PFSK-1 (cell line): Measurements from ENCODE around the gene RASGRF2.
A peak's percentile ranks its signal among the peaks of the same experiment; 100 is the strongest.

Source experiments
- FOXP2 ChIP-seq: optimal IDR thresholded peaks from 2 replicates; pipeline ENCODE3; 2011; ENCODE audit warnings: borderline replicate concordance, control low read depth, inconsistent platforms; ENCODE audit not compliant: insufficient read depth; ENCODE audit errors: extremely low read length, extremely low read depth
- POLR2AphosphoS5 ChIP-seq: IDR thresholded peaks from 2 replicates; pipeline ENCODE4 v1.6.1; 2012; ENCODE audit warnings: low read depth, mild to moderate bottlenecking, control low read depth, low read length, moderate library complexity
- REST ChIP-seq, 2 experiments: IDR thresholded peaks; 2 replicates each; pipeline versions ENCODE4 v1.6.1 to v1.8.0; 2011 to 2012; ENCODE audit warnings: low read depth in 2 of 2, low read length in 2 of 2, control low read depth in 1 of 2, inconsistent platforms in 1 of 2, mild to moderate bottlenecking in 1 of 2, moderate library complexity in 1 of 2; ENCODE audit not compliant: insufficient read depth in 1 of 2
- SIN3A ChIP-seq: IDR thresholded peaks from 2 replicates; pipeline ENCODE4 v1.6.1; 2012; ENCODE audit warnings: mild to moderate bottlenecking, low read length, moderate library complexity, borderline replicate concordance; ENCODE audit not compliant: insufficient read depth
- TAF1 ChIP-seq: IDR thresholded peaks from 2 replicates; pipeline ENCODE4 v1.6.1; 2012; ENCODE audit warnings: low read length, control low read depth, borderline replicate concordance; ENCODE audit not compliant: insufficient read depth

The RASGRF2 gene

GRCh38 chr5:80917631-80918030, 42.5 kb upstream of the RASGRF2 start:
- TF ChIP-seq TAF1 (no peak), POLR2AphosphoS5 (no peak)

GRCh38 chr5:80919678-80920196, 40.4 kb upstream of the RASGRF2 start:
- TF ChIP-seq FOXP2 (no peak), REST (IDR thresholded peaks at IDR 0.05; ENCODE audit: insufficient read depth in 1 of 2, low read depth in 2 of 2, low read length in 2 of 2) (no peak)

- TF ChIP-seq TAF1 (no peak), SIN3A (no peak), REST (IDR thresholded peaks at IDR 0.05; ENCODE audit: insufficient read depth in 1 of 2, low read depth in 2 of 2, low read length in 2 of 2) (no peak), FOXP2 (no peak), POLR2AphosphoS5 (no peak)
Measured at GRCh38 chr5:80920333-80920732, 39.8 kb upstream of the RASGRF2 start.

GRCh38 chr5:80921026-80921425, 39.1 kb upstream of the RASGRF2 start:
- TF ChIP-seq POLR2AphosphoS5 (no peak), REST (IDR thresholded peaks at IDR 0.05; ENCODE audit: insufficient read depth in 1 of 2, low read depth in 2 of 2, low read length in 2 of 2) (peak; percentile 33 to 89; a peak in 2 of 4 replicates)

- no peak for TF ChIP-seq FOXP2
- no peak for TF ChIP-seq TAF1
- TF ChIP-seq REST (IDR thresholded peaks at IDR 0.05; ENCODE audit: insufficient read depth in 1 of 2, low read depth in 2 of 2, low read length in 2 of 2) = no peak
- no peak for TF ChIP-seq POLR2AphosphoS5
- no peak for TF ChIP-seq SIN3A
Measured at GRCh38 chr5:80925931-80926330, 34.2 kb upstream of the RASGRF2 start.

GRCh38 chr5:80926536-80926935, 33.6 kb upstream of the RASGRF2 start:
- TF ChIP-seq REST (IDR thresholded peaks at IDR 0.05; ENCODE audit: insufficient read depth in 1 of 2, low read depth in 2 of 2, low read length in 2 of 2) (no peak), SIN3A (no peak), TAF1 (no peak), POLR2AphosphoS5 (no peak), FOXP2 (no peak)
